ENCODE results near the gene ROR1. TPM values are rescaled to one million over a fixed set of nuclear protein-coding genes. Genes with fewer than 3 reads are reported as not detected.
A peak's percentile ranks its signal among the peaks of the same experiment; 100 is the strongest.

The ROR1 gene
- total RNA-seq, 1 experiment from 2014 or later: 56.3 TPM

- peaks cover 36% of the 10 kb centered on the region for H3K9me3 Mint-ChIP-seq
- H3K4me1 Mint-ChIP-seq: peaks cover 42% of the 10 kb centered on the region
- H3K4me3 Mint-ChIP-seq: no peak overlapping the region
- no peak for ATAC-seq
- peaks cover 23% of the 10 kb centered on the region for H3K36me3 Mint-ChIP-seq
- peak overlapping the region; percentile 95 for H3K27ac Mint-ChIP-seq
- ChIA-PET POLR2A (no interaction called here), CTCF (interaction anchor here (1.9 kb wide), 1 partner anchor 41 kb away, joined by 7 read pairs; no protein-coding TSS in a partner anchor)
- no peak for TF ChIP-seq CREB1 (CRISPR knock-in tag; IDR thresholded peaks at IDR 0.05)
- TF ChIP-seq CBFB (CRISPR knock-in tag; IDR thresholded peaks at IDR 0.05; ENCODE audit: low read depth): no peak
- TF ChIP-seq SMAD4 (CRISPR knock-in tag; IDR thresholded peaks at IDR 0.05): no peak
- TF ChIP-seq FOXK1 (CRISPR knock-in tag; IDR thresholded peaks at IDR 0.05): 0 out of 2 replicates have a peak, but pooled peaks have one; percentile 20
- no peak for TF ChIP-seq SP1 (CRISPR knock-in tag; conservative IDR thresholded peaks at IDR 0.05)
- no peak for DNase-seq (ENCODE audit: low spot score)
- peaks cover 5% of the 10 kb centered on the region; the same call in 1 of the 2 replicates for H3K27me3 Mint-ChIP-seq (ENCODE audit: low read depth)
These were observed 41.2 kb upstream of the ROR1 start for GRCh38 chr1:63732666-63733065.

GRCh38 chr1:63738772-63739171 is 35.0 kb upstream of the ROR1 start:
- H3K9me3 Mint-ChIP-seq: peaks cover 26% of the 10 kb centered on the region
- ChIA-PET CTCF (interaction anchor here (1.0 to 1.8 kb wide), 4 partner anchors 47 to 399 kb away, joined by 3 to 6 read pairs (median 4); no protein-coding TSS in a partner anchor), POLR2A (no interaction called here)
- H3K4me1 Mint-ChIP-seq: peaks cover 14% of the 10 kb centered on the region
- TF ChIP-seq TP53 (CRISPR knock-in tag; IDR thresholded peaks at IDR 0.05) (no peak), ATF1 (CRISPR knock-in tag; IDR thresholded peaks at IDR 0.05) (no peak)
- peaks cover 18% of the 10 kb centered on the region for H3K36me3 Mint-ChIP-seq
- DNase-seq (ENCODE audit: low spot score): no peak
- H3K27ac Mint-ChIP-seq: no peak overlapping the region
- no peak overlapping the region for H3K4me3 Mint-ChIP-seq
- H3K27me3 Mint-ChIP-seq (ENCODE audit: low read depth): peaks cover 2% of the 10 kb centered on the region; the same call in 1 of the 2 replicates
- ATAC-seq: no peak

GRCh38 chr1:63739452-63739851 is 34.4 kb upstream of the ROR1 start:
- Mint-ChIP-seq H3K4me3 (no peak overlapping the region), H3K36me3 (peaks cover 18% of the 10 kb centered on the region), H3K4me1 (peaks cover 14% of the 10 kb centered on the region), H3K27ac (peak overlapping the region; percentile 35; the same call in 1 of the 2 replicates), H3K27me3 (ENCODE audit: low read depth) (peaks cover 2% of the 10 kb centered on the region; the same call in 1 of the 2 replicates), H3K9me3 (peaks cover 23% of the 10 kb centered on the region)
- no peak for TF ChIP-seq TEAD4 (CRISPR knock-in tag; IDR thresholded peaks at IDR 0.05)
- TF ChIP-seq USF2 (CRISPR knock-in tag; IDR thresholded peaks at IDR 0.05): no peak
- TF ChIP-seq, protein P1, sequence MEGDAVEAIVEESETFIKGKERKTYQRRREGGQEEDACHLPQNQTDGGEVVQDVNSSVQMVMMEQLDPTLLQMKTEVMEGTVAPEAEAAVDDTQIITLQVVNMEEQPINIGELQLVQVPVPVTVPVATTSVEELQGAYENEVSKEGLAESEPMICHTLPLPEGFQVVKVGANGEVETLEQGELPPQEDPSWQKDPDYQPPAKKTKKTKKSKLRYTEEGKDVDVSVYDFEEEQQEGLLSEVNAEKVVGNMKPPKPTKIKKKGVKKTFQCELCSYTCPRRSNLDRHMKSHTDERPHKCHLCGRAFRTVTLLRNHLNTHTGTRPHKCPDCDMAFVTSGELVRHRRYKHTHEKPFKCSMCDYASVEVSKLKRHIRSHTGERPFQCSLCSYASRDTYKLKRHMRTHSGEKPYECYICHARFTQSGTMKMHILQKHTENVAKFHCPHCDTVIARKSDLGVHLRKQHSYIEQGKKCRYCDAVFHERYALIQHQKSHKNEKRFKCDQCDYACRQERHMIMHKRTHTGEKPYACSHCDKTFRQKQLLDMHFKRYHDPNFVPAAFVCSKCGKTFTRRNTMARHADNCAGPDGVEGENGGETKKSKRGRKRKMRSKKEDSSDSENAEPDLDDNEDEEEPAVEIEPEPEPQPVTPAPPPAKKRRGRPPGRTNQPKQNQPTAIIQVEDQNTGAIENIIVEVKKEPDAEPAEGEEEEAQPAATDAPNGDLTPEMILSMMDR (IDR thresholded peaks at IDR 0.05): peak; percentile 22; the same call in 1 of the 2 replicates
- no peak for TF ChIP-seq ZNF219 (CRISPR knock-in tag; IDR thresholded peaks at IDR 0.05; ENCODE audit: borderline replicate concordance)
- DNase-seq (ENCODE audit: low spot score): peak; percentile 48
- ChIA-PET CTCF (interaction anchor here (0.9 to 1.8 kb wide), 5 partner anchors 48 to 398 kb away, joined by 3 to 6 read pairs (median 3); no protein-coding TSS in a partner anchor), POLR2A (no interaction called here)
- peak; percentile 88 for ATAC-seq

- peaks cover 2% of the 10 kb centered on the region; the same call in 1 of the 2 replicates for H3K27me3 Mint-ChIP-seq (ENCODE audit: low read depth)
- POLR2A ChIA-PET: no interaction called here
These were observed 33.4 kb upstream of the ROR1 start for GRCh38 chr1:63740432-63740831.

More at GRCh38 chr1:63740432-63740831, 33.4 kb upstream of the ROR1 start:
- Mint-ChIP-seq H3K36me3 (peaks cover 11% of the 10 kb centered on the region), H3K9me3 (peaks cover 18% of the 10 kb centered on the region), H3K27ac (no peak overlapping the region), H3K4me3 (no peak overlapping the region), H3K4me1 (peaks cover 16% of the 10 kb centered on the region)
- no peak for ATAC-seq
- TF ChIP-seq ESRRA (CRISPR knock-in tag; IDR thresholded peaks at IDR 0.05; ENCODE audit: borderline replicate concordance): no peak
- TF ChIP-seq ZMAT4 (CRISPR knock-in tag; IDR thresholded peaks at IDR 0.05): no peak
- TF ChIP-seq, protein P2, sequence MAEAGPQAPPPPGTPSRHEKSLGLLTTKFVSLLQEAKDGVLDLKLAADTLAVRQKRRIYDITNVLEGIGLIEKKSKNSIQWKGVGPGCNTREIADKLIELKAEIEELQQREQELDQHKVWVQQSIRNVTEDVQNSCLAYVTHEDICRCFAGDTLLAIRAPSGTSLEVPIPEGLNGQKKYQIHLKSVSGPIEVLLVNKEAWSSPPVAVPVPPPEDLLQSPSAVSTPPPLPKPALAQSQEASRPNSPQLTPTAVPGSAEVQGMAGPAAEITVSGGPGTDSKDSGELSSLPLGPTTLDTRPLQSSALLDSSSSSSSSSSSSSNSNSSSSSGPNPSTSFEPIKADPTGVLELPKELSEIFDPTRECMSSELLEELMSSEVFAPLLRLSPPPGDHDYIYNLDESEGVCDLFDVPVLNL (CRISPR knock-in tag; IDR thresholded peaks at IDR 0.05; ENCODE audit: borderline replicate concordance, low read depth): no peak
- TF ChIP-seq MYBL2 (CRISPR knock-in tag; IDR thresholded peaks at IDR 0.05): no peak
- TF ChIP-seq MXD4 (CRISPR knock-in tag; IDR thresholded peaks at IDR 0.05; ENCODE audit: borderline replicate concordance): no peak
- TF ChIP-seq CREB1 (CRISPR knock-in tag; IDR thresholded peaks at IDR 0.05): no peak
- CTCF ChIA-PET: interaction anchor here (0.9 to 1.8 kb wide), 4 partner anchors 174 to 397 kb away, joined by 3 to 6 read pairs (median 4); no protein-coding TSS in a partner anchor
- no peak for DNase-seq (ENCODE audit: low spot score)
